SK-N-SH (cell line): ENCODE results near the gene SMIM7. TPM values are rescaled to one million over a fixed set of nuclear protein-coding genes. Genes with fewer than 3 reads are reported as not detected.
A peak's percentile ranks its signal among the peaks of the same experiment; 100 is the strongest.

ENCODE experiments used
- CTCF ChIA-PET: fragments of 300-600, 350-600 bp; formaldehyde crosslinking; extraction: SDS; loops from one replicate; lab custom pipeline; 2021; lab: Yijun Ruan, JAX
- POLR2A ChIA-PET: fragments of 350-600 bp; sonication (Branson Sonifier 250); formaldehyde crosslinking; extraction: SDS; loops from one replicate; lab custom pipeline; 2020; ENCODE audit warnings: antibody characterized with exemption, inconsistent platforms; lab: Yijun Ruan, JAX
- DNase-seq: peaks from one replicate; pipeline ENCODE4 v3.0.0; 2012
- H2AFZ ChIP-seq: fragments of 200-600 bp; sonication (generic); 2 replicates; pipeline ENCODE4 v1.8.1; 2016; ENCODE audit warnings: antibody characterized with exemption, mild to moderate bottlenecking, low read depth
- H3F3A ChIP-seq: fragments of 200-600 bp; sonication (generic); replicated peaks from 2 replicates; pipeline ENCODE3; 2016; ENCODE audit warnings: antibody characterized with exemption, mild to moderate bottlenecking; ENCODE audit not compliant: insufficient read depth
- H3K27ac ChIP-seq, 2 experiments: fragments of 200-500 bp in 1 of 2; fragments of 200-600 bp in 1 of 2; sonication (Bioruptor generic) in 1 of 2; sonication (generic), shearing (Covaris generic) in 1 of 2; 2 replicates each; pipeline versions ENCODE4 v1.5.1 to v1.6.1; 2014 to 2016; ENCODE audit warnings: low read depth in 2 of 2, inconsistent platforms in 1 of 2, low read length in 1 of 2, mild to moderate bottlenecking in 1 of 2, mixed read lengths in 1 of 2
- H3K27me3 ChIP-seq: fragments of 200-600 bp; sonication (generic), shearing (Covaris generic); 2 replicates; pipeline ENCODE4 v1.6.1; 2016; ENCODE audit warnings: mixed run types; ENCODE audit not compliant: insufficient read depth
- H3K36me3 ChIP-seq, 2 experiments: fragments of 200-500 bp in 1 of 2; fragments of 200-600 bp in 1 of 2; sonication (Bioruptor generic) in 1 of 2; sonication (generic) in 1 of 2; replicated peaks in 1 of 2; 2 replicates each; pipeline versions ENCODE3 to v1.5.1; 2014 to 2016; ENCODE audit warnings: low read length in 1 of 2, mild to moderate bottlenecking in 1 of 2; ENCODE audit not compliant: insufficient read depth in 2 of 2, control insufficient read depth in 1 of 2
- H3K4me1 ChIP-seq, 2 experiments: fragments of 200-500 bp in 1 of 2; fragments of 200-600 bp in 1 of 2; sonication (Bioruptor generic) in 1 of 2; sonication (generic), shearing (Covaris generic) in 1 of 2; 2 replicates each; pipeline versions ENCODE4 v1.5.1 to v1.6.1; 2014 to 2016; ENCODE audit warnings: low read depth in 1 of 2, low read length in 1 of 2, mixed run types in 1 of 2; ENCODE audit not compliant: insufficient read depth in 2 of 2, control insufficient read depth in 1 of 2
- H3K4me2 ChIP-seq: fragments of 200-600 bp; sonication (generic), shearing (Covaris generic); 2 replicates; pipeline ENCODE4 v1.6.1; 2017; ENCODE audit warnings: mixed run types
- H3K4me3 ChIP-seq, 2 experiments: fragments of 200-500 bp in 1 of 2; fragments of 200-600 bp in 1 of 2; sonication (Bioruptor generic) in 1 of 2; sonication (generic), shearing (Covaris generic) in 1 of 2; 2 replicates each; pipeline versions ENCODE4 v1.5.1 to v1.8.1; 2014 to 2016; ENCODE audit warnings: low read depth in 2 of 2, inconsistent platforms in 1 of 2, low read length in 1 of 2, mild to moderate bottlenecking in 1 of 2, mixed read lengths in 1 of 2, moderate library complexity in 1 of 2
- H3K79me2 ChIP-seq: fragments of 200-600 bp; sonication (generic); 2 replicates; pipeline ENCODE4 v1.8.1; 2017; ENCODE audit warnings: mild to moderate bottlenecking; ENCODE audit not compliant: insufficient read depth
- H3K9ac ChIP-seq: fragments of 200-600 bp; sonication (generic); 2 replicates; pipeline ENCODE4 v1.6.1; 2017; ENCODE audit warnings: mixed run types
- H3K9me2 ChIP-seq: fragments of 200-600 bp; sonication (generic); 2 replicates; pipeline ENCODE4 v1.6.1; 2017; ENCODE audit warnings: mixed run types
- H3K9me3 ChIP-seq: fragments of 200-600 bp; sonication (generic); 2 replicates; pipeline ENCODE4 v1.6.1; 2017; ENCODE audit warnings: mixed run types, mild to moderate bottlenecking, moderate library complexity
- H4K20me1 ChIP-seq: fragments of 200-600 bp; sonication (generic); 2 replicates; pipeline ENCODE4 v1.6.1; 2017; ENCODE audit warnings: mild to moderate bottlenecking, mixed run types; ENCODE audit not compliant: insufficient read depth
- ELF1 ChIP-seq: IDR thresholded peaks from 2 replicates; pipeline ENCODE4 v1.4.0; 2012
- EP300 ChIP-seq, 2 experiments: IDR thresholded peaks; 2 replicates each; pipeline versions ENCODE4 v1.4.0 to v1.6.1; 2012; ENCODE audit warnings: borderline replicate concordance in 1 of 2, low read depth in 1 of 2, low read length in 1 of 2
- EZH2phosphoT487 ChIP-seq: fragments of 200-600 bp; sonication (generic); IDR thresholded peaks from 2 replicates; pipeline ENCODE4 v1.6.1; 2017; ENCODE audit warnings: low read depth, mixed run types, mild to moderate bottlenecking, antibody characterized with exemption, moderate library complexity, borderline replicate concordance
- GATA2 ChIP-seq: sonication (generic); formaldehyde crosslinking; IDR thresholded peaks from 2 replicates; pipeline ENCODE4 v1.5.0; 2020; ENCODE audit warnings: mild to moderate bottlenecking, missing genetic modification reagents
- MXI1 ChIP-seq: IDR thresholded peaks from 2 replicates; pipeline ENCODE4 v1.6.1; 2012; ENCODE audit warnings: mild to moderate bottlenecking, low read depth, low read length, improper control_type of control experiment
- RAD21 ChIP-seq: IDR thresholded peaks from 2 replicates; pipeline ENCODE4 v1.6.1; 2012; ENCODE audit warnings: mild to moderate bottlenecking, low read length
- SMC3 ChIP-seq: IDR thresholded peaks from 2 replicates; pipeline ENCODE4 v1.6.1; 2012; ENCODE audit warnings: low read depth, low read length, improper control_type of control experiment
- TAF1 ChIP-seq: IDR thresholded peaks from 2 replicates; pipeline ENCODE4 v1.6.1; 2012; ENCODE audit warnings: low read depth, mild to moderate bottlenecking, low read length, moderate library complexity, borderline replicate concordance
- YY1 ChIP-seq: IDR thresholded peaks from 2 replicates; pipeline ENCODE4 v1.4.0; 2012; ENCODE audit warnings: low read depth, mild to moderate bottlenecking
- WGBS: methylation state at CpG from one replicate; pipeline ENCODE4 v1.1.6; 2017; ENCODE audit warnings: low lambda C conversion rate; 5-methylcytosine and 5-hydroxymethylcytosine counted together
- polyA plus RNA-seq, 3 experiments: library from polyadenylated mRNA; depleted of rRNA; stranded (reverse); fragments of >200 nt; gene quantifications; 2 replicates each; pipeline ENCODE4 v1.2.3, GENCODE V29; 2012
- TF ChIP-seq, protein P1 (sequence below): fragments of 200-600 bp; sonication (generic); IDR thresholded peaks from 2 replicates; pipeline ENCODE4 v1.6.1; 2017; ENCODE audit warnings: antibody characterized with exemption, mild to moderate bottlenecking, moderate library complexity
- TF ChIP-seq, protein P2 (sequence below): IDR thresholded peaks from 2 replicates; pipeline ENCODE4 v1.6.1; 2012; ENCODE audit warnings: mild to moderate bottlenecking, low read depth, low read length, moderate library complexity
- TF ChIP-seq, protein P3 (sequence below): fragments of 150-350 bp; IDR thresholded peaks from 2 replicates; pipeline ENCODE4 v1.6.1; 2017; ENCODE audit warnings: antibody characterized with exemption, low read length, low read depth, borderline replicate concordance

Gene SMIM7
- polyA plus RNA-seq, 1 of the 3 experiments (the other 2 are of a cell fraction) = 74.2 TPM

DNA sequence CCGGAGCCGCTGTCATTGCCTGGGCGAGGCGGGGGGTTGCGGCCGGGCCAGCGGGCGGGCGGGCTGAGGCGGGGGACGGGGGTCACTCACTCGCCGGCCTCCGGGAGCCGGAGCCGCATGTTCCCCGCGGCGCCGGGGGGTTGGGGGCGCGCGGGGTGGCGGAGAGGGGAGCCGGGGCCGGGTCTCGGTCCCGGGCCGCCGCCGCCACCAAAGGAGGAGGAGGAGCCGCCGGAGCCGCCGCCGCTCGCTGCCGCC lies 32.1 kb downstream of the SMIM7 start:
- H3K4me2 ChIP-seq = peak overlapping the region; percentile 92
- H3K79me2 ChIP-seq = peaks cover 55% of the 10 kb centered on the region
- CTCF ChIA-PET = interaction anchor here (1.2 kb wide), 1 partner anchor 13 kb away, joined by 3 read pairs; no protein-coding TSS in a partner anchor
- H3K36me3 ChIP-seq = peaks cover 28 to 34% of the 10 kb centered on the region in 2 experiments
- H3F3A ChIP-seq = peaks cover 19% of the 10 kb centered on the region
- H3K4me1 ChIP-seq = peaks cover 6 to 25% of the 10 kb centered on the region in 2 experiments; a peak in 2 of 4 replicates
- H3K4me3 ChIP-seq = peak overlapping the region; percentile 65 to 96
- POLR2A ChIA-PET = interaction anchor here (1.0 to 1.3 kb wide), 4 partner anchors 9 to 55 kb away, joined by 3 to 5 read pairs (median 4); partner anchors contain the start of genes SLC35E1 and SMIM7
- peak overlapping the region in 1 of 2 experiments; percentile 53; a peak in 2 of 4 replicates for H3K27ac ChIP-seq
- H3K9ac ChIP-seq = peak overlapping the region; percentile 93
- no peaks in the 10 kb centered on the region for H3K27me3 ChIP-seq
- H3K9me2 ChIP-seq = no peaks in the 10 kb centered on the region
- H4K20me1 ChIP-seq = peaks cover 46% of the 10 kb centered on the region
- H2AFZ ChIP-seq = no peak overlapping the region
- TF ChIP-seq EP300 (IDR thresholded peaks at IDR 0.05; ENCODE audit: borderline replicate concordance in 1 of 2, low read depth in 1 of 2, low read length in 1 of 2) = 0 out of 4 replicates have a peak, but pooled peaks of 1 of the 2 experiments have one; percentile 0
- TF ChIP-seq SMC3 = no peak
- no peak for DNase-seq
- WGBS = no CpG with 5 or more reads among the region's 38 CpGs
- no peaks in the 10 kb centered on the region for H3K9me3 ChIP-seq

DNA sequence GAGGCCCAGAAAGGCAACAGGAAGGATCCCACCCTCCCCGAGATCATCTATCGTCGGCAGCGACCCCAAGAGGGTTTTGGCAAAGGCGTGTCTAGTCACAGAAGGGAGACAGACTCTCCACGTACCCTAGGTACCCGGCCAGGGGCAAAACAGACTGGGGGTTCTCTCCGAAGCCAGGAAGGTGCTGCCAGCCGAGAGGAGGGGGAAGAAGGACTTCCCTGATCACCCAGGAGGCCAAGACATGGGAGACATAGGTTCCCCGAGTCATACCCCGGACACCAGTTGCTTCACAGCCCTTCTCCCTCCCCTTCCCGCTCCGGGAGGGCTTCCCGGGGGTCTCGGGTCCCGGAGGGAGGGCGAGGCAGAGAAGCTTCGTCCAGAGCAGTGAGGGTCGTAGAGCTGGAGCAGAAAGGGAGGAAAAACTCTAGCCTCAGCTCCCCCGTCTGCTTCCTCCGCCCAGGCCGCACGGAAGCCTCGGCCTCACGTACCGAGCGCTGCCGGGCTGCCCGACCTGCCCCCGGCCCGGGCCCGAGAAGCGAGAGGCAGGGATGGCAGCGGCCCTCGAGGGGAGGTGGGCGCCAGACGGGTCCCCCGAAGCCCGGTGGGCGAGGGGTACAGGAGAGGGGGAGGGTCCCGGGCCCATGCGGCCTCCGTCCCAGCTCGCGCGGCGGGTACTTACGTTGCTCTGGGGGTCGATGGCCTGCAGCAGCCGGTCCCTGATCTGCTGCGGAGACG lies 32.6 kb downstream of the SMIM7 start:
- H2AFZ ChIP-seq = no peak overlapping the region

DNA sequence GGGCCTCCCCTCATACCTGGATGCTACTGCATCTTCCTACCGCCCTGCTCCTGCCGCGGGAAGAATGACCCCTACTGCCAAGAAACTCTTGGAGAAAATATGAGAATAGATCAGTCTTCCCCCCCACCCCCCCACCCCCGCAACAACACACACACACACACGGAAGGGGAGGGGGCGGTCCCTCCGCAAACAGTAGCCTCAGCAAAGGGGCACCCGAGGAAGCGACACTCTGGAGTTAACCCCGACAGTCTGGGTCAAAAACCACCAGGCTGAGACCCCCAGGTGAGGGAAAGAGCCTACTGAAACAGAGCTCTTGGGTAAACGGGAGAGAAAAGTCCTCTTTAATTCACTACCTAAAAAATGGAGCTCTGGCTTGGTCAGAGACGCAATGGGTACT lies 33.1 kb downstream of the SMIM7 start:
- Histone ChIP-seq H3K9me3 (no peaks in the 10 kb centered on the region), H3F3A (peaks cover 19% of the 10 kb centered on the region), H2AFZ (no peak overlapping the region), H3K27ac (peak overlapping the region; percentile 22 to 53; a peak in 2 of 4 replicates), H3K79me2 (peaks cover 63% of the 10 kb centered on the region), H3K4me3 (peak overlapping the region; percentile 65 to 96), H3K27me3 (no peaks in the 10 kb centered on the region), H3K9me2 (no peaks in the 10 kb centered on the region), H3K9ac (peak overlapping the region; percentile 93), H3K4me1 (peaks cover 6 to 25% of the 10 kb centered on the region in 2 experiments; a peak in 2 of 4 replicates), H3K36me3 (peaks cover 20 to 38% of the 10 kb centered on the region in 2 experiments), H4K20me1 (peaks cover 57% of the 10 kb centered on the region), H3K4me2 (peak overlapping the region; percentile 92)
- peak; percentile 36 for DNase-seq
- ChIA-PET CTCF (interaction anchor here (1.2 to 1.5 kb wide), 3 partner anchors 12 to 185 kb away, joined by 3 read pairs; no protein-coding TSS in a partner anchor), POLR2A (interaction anchor here (1.2 kb wide), 1 partner anchor 34 kb away, joined by 3 read pairs; no protein-coding TSS in a partner anchor)
- 18% methylated on average over 12 of the region's 12 CpGs for WGBS
- TF ChIP-seq YY1 (no peak), MXI1 (no peak), ELF1 (no peak), TAF1 (no peak), EZH2phosphoT487 (no peak), GATA2 (CRISPR knock-in tag) (no peak)
- TF ChIP-seq, protein P1, sequence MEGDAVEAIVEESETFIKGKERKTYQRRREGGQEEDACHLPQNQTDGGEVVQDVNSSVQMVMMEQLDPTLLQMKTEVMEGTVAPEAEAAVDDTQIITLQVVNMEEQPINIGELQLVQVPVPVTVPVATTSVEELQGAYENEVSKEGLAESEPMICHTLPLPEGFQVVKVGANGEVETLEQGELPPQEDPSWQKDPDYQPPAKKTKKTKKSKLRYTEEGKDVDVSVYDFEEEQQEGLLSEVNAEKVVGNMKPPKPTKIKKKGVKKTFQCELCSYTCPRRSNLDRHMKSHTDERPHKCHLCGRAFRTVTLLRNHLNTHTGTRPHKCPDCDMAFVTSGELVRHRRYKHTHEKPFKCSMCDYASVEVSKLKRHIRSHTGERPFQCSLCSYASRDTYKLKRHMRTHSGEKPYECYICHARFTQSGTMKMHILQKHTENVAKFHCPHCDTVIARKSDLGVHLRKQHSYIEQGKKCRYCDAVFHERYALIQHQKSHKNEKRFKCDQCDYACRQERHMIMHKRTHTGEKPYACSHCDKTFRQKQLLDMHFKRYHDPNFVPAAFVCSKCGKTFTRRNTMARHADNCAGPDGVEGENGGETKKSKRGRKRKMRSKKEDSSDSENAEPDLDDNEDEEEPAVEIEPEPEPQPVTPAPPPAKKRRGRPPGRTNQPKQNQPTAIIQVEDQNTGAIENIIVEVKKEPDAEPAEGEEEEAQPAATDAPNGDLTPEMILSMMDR = no peak
- TF ChIP-seq, protein P2, sequence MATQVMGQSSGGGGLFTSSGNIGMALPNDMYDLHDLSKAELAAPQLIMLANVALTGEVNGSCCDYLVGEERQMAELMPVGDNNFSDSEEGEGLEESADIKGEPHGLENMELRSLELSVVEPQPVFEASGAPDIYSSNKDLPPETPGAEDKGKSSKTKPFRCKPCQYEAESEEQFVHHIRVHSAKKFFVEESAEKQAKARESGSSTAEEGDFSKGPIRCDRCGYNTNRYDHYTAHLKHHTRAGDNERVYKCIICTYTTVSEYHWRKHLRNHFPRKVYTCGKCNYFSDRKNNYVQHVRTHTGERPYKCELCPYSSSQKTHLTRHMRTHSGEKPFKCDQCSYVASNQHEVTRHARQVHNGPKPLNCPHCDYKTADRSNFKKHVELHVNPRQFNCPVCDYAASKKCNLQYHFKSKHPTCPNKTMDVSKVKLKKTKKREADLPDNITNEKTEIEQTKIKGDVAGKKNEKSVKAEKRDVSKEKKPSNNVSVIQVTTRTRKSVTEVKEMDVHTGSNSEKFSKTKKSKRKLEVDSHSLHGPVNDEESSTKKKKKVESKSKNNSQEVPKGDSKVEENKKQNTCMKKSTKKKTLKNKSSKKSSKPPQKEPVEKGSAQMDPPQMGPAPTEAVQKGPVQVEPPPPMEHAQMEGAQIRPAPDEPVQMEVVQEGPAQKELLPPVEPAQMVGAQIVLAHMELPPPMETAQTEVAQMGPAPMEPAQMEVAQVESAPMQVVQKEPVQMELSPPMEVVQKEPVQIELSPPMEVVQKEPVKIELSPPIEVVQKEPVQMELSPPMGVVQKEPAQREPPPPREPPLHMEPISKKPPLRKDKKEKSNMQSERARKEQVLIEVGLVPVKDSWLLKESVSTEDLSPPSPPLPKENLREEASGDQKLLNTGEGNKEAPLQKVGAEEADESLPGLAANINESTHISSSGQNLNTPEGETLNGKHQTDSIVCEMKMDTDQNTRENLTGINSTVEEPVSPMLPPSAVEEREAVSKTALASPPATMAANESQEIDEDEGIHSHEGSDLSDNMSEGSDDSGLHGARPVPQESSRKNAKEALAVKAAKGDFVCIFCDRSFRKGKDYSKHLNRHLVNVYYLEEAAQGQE = no peak
- TF ChIP-seq, protein P3, sequence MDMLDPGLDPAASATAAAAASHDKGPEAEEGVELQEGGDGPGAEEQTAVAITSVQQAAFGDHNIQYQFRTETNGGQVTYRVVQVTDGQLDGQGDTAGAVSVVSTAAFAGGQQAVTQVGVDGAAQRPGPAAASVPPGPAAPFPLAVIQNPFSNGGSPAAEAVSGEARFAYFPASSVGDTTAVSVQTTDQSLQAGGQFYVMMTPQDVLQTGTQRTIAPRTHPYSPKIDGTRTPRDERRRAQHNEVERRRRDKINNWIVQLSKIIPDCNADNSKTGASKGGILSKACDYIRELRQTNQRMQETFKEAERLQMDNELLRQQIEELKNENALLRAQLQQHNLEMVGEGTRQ = no peak

More for the DNA sequence above, 32.6 kb downstream of the SMIM7 start:
- peaks cover 58% of the 10 kb centered on the region for H3K79me2 ChIP-seq
- H3K9me2 ChIP-seq = no peaks in the 10 kb centered on the region
- no peaks in the 10 kb centered on the region for H3K27me3 ChIP-seq
- H3F3A ChIP-seq = peaks cover 19% of the 10 kb centered on the region
- peaks cover 23 to 37% of the 10 kb centered on the region in 2 experiments for H3K36me3 ChIP-seq
- H3K27ac ChIP-seq = peak overlapping the region; percentile 43 to 53; a peak in 2 of 4 replicates
- H3K4me3 ChIP-seq = peak overlapping the region; percentile 65 to 96
- ChIA-PET POLR2A (interaction anchor here (1.0 to 1.3 kb wide), 4 partner anchors 33 to 55 kb away, joined by 3 to 5 read pairs (median 4); partner anchors contain the start of genes SLC35E1 and SMIM7), CTCF (interaction anchor here (1.2 to 1.5 kb wide), 3 partner anchors 13 to 185 kb away, joined by 3 read pairs; no protein-coding TSS in a partner anchor)
- H3K4me1 ChIP-seq = peaks cover 6 to 25% of the 10 kb centered on the region in 2 experiments; a peak in 2 of 4 replicates
- H3K9ac ChIP-seq = peak overlapping the region; percentile 93
- under 1% methylated on average over 25 of the region's 52 CpGs for WGBS
- H3K9me3 ChIP-seq = no peaks in the 10 kb centered on the region
- TF ChIP-seq RAD21 (peak; percentile 26; the same call in 1 of the 2 replicates), TAF1 (no peak)
- DNase-seq = peak; percentile 44
- peak overlapping the region; percentile 92 for H3K4me2 ChIP-seq
- peaks cover 51% of the 10 kb centered on the region for H4K20me1 ChIP-seq
